Chondrocyte (in vitro differentiated cells): ENCODE data around the gene TAS2R42. TPM values are rescaled to one million over a fixed set of nuclear protein-coding genes. Genes with fewer than 3 reads are reported as not detected.

Experiments
- DNase-seq: peaks from one replicate; pipeline ENCODE4 v3.0.0; 2021; ENCODE audit warnings: mixed read lengths, low spot score
- H3K27ac Mint-ChIP-seq: one replicate; pipeline ENCODE4 v1.8.0; 2021; ENCODE audit warnings: mild to moderate bottlenecking, moderate library complexity, mixed read lengths; ENCODE audit not compliant: unreplicated experiment
- H3K27me3 Mint-ChIP-seq: 2 replicates; pipeline ENCODE4 v1.8.0; 2021; ENCODE audit warnings: low read depth, mixed read lengths
- H3K36me3 Mint-ChIP-seq: 2 replicates; pipeline ENCODE4 v1.8.0; 2021; ENCODE audit warnings: low read depth, mixed read lengths
- H3K4me1 Mint-ChIP-seq: 2 replicates; pipeline ENCODE4 v1.8.0; 2021; ENCODE audit warnings: low read depth, mild to moderate bottlenecking, mixed read lengths
- H3K4me3 Mint-ChIP-seq: one replicate; pipeline ENCODE4 v1.8.0; 2021; ENCODE audit warnings: mild to moderate bottlenecking, moderate library complexity, mixed read lengths; ENCODE audit not compliant: unreplicated experiment
- H3K9me3 Mint-ChIP-seq: 2 replicates; pipeline ENCODE4 v1.8.0; 2021; ENCODE audit warnings: low read depth, mixed read lengths
- total RNA-seq: library from RNA; stranded (reverse); gene quantifications from 3 replicates; pipeline ENCODE4 v1.2.1, GENCODE V29; 2021
- TF ChIP-seq, protein P1 (sequence below): fragments of 200-600 bp; sonication (generic); IDR thresholded peaks from 2 replicates; pipeline ENCODE4 v1.5.0; 2021; ENCODE audit warnings: antibody characterized with exemption, mild to moderate bottlenecking, moderate library complexity

The TAS2R42 gene
- total RNA-seq, 1 donor from 2014 or later = not detected

DNA sequence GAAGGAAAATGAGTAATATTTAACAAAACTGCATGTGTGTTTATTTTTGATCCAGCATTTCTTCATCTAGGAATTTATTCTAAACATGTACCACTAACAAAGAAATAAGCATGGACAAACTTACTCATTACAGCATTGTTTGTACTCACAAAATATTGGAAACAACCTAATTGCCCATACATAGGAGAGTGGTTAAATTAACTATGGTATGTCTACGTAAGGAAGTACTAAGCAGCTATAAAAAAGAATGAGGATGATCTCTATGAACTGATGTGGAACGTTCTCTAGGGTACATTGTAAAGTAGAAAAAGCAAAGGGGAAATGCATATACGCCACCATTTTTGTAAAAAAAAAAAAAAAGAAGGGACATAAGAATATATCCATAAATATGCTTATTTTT lies 17.4 kb upstream of the TAS2R42 start:
- Mint-ChIP-seq H3K4me3 (no peak overlapping the region), H3K27ac (no peak overlapping the region), H3K36me3 (peaks cover 2% of the 10 kb centered on the region), H3K9me3 (peaks cover 9% of the 10 kb centered on the region), H3K4me1 (no peaks in the 10 kb centered on the region), H3K27me3 (no peaks in the 10 kb centered on the region)
- TF ChIP-seq, protein P1, sequence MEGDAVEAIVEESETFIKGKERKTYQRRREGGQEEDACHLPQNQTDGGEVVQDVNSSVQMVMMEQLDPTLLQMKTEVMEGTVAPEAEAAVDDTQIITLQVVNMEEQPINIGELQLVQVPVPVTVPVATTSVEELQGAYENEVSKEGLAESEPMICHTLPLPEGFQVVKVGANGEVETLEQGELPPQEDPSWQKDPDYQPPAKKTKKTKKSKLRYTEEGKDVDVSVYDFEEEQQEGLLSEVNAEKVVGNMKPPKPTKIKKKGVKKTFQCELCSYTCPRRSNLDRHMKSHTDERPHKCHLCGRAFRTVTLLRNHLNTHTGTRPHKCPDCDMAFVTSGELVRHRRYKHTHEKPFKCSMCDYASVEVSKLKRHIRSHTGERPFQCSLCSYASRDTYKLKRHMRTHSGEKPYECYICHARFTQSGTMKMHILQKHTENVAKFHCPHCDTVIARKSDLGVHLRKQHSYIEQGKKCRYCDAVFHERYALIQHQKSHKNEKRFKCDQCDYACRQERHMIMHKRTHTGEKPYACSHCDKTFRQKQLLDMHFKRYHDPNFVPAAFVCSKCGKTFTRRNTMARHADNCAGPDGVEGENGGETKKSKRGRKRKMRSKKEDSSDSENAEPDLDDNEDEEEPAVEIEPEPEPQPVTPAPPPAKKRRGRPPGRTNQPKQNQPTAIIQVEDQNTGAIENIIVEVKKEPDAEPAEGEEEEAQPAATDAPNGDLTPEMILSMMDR = no peak
- no peak for DNase-seq

DNA sequence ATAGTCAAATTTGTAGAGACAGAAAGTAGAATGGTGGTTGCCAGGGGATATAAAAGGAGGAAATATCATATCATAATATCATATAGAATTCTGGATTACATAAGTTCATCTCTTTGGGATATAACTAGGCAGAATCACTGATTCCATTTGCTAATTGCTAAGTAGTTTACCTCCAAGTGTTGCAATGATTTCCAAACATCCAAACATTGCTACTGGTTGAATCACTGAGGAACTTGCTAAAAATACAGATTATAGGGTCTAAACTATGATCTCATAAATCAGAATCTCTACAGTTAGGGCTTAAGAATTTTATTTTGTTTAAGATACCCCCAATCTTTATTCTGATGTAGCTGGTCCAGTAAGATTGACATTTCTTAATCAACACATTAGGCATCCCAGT lies 16.1 kb upstream of the TAS2R42 start:
- Mint-ChIP-seq H3K27me3 (no peaks in the 10 kb centered on the region), H3K36me3 (peaks cover 2% of the 10 kb centered on the region), H3K4me3 (no peak overlapping the region), H3K9me3 (peaks cover 9% of the 10 kb centered on the region), H3K27ac (no peak overlapping the region), H3K4me1 (no peaks in the 10 kb centered on the region)
- TF ChIP-seq, protein P1 = no peak
- DNase-seq = no peak

DNA sequence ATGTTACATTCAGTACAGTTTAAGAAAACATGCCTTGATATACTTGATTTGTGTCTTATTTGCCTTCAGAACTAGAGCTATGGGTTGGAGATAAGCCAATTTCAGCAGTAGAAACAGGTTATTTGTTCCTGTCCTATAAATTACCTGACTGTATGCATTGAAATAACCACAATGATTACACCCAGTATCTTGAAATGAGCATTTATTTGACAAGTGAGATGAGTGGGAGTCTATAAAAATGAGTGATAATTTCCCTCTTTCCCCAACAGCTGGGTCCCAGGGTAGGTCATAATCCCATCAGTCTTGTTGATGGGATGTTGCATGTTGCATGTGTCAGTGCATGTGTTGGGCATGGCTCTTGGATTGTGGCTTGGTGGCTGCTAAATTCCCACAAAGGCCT lies 3.7 kb downstream of the TAS2R42 start:
- TF ChIP-seq, protein P1 = no peak

DNA sequence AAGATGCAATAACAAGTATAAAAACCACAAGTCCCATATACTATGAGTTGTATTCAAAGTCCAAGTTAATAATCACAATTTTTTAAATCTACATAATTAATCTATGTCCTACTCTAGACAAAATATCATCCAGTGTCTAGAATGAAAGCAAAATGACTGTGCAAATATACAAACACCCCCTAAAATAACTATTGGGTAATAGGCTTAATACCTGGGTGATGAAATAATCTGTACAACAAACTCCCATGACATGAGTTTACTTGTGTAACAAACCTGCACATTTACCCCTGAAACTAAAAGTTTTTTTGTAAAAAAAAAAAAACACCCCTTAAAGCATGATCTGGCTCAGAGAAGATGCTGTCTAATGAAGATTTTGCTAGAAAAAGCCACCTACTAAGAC lies 4.2 kb downstream of the TAS2R42 start:
- no peak for DNase-seq
- Mint-ChIP-seq H3K27me3 (no peaks in the 10 kb centered on the region), H3K36me3 (no peaks in the 10 kb centered on the region), H3K4me3 (no peak overlapping the region), H3K9me3 (no peaks in the 10 kb centered on the region), H3K4me1 (no peaks in the 10 kb centered on the region), H3K27ac (no peak overlapping the region)
- TF ChIP-seq, protein P1 = no peak

More for the DNA sequence above, 3.7 kb downstream of the TAS2R42 start:
- H3K36me3 Mint-ChIP-seq = no peaks in the 10 kb centered on the region
- no peaks in the 10 kb centered on the region for H3K9me3 Mint-ChIP-seq
- DNase-seq = no peak
- no peak overlapping the region for H3K4me3 Mint-ChIP-seq
- H3K27ac Mint-ChIP-seq = no peak overlapping the region
- no peaks in the 10 kb centered on the region for H3K27me3 Mint-ChIP-seq
- H3K4me1 Mint-ChIP-seq = no peaks in the 10 kb centered on the region

DNA sequence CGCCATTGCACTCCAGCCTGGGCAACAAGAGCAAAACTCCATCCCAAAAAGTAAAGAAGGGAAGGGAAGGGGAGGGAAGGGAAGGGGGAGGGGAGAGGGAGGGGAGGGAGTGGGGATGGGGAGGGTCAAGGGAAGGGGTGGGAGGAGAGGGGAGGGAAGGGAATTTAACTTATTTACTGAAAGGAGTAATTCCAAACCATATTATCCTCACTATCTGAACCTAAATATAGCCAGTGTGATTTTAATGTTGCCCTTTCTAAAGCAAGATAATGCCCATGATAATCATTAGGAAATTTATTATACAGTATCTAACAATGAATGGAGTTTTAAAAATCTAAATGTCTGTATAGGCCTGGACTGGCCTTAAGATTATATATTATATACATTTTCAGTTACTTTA lies 8.5 kb downstream of the TAS2R42 start:
- DNase-seq = no peak
- no peaks in the 10 kb centered on the region for H3K9me3 Mint-ChIP-seq
- no peak overlapping the region for H3K27ac Mint-ChIP-seq
- H3K4me3 Mint-ChIP-seq = no peak overlapping the region
- no peaks in the 10 kb centered on the region for H3K27me3 Mint-ChIP-seq
- peaks cover 9% of the 10 kb centered on the region for H3K4me1 Mint-ChIP-seq
- TF ChIP-seq, protein P1 = no peak
- H3K36me3 Mint-ChIP-seq = no peaks in the 10 kb centered on the region
